CD4-positive, alpha-beta T cell treated with Interleukin-17A for 4 hours (primary cell): ENCODE results near the gene IFRD2.
"Not testable (repeated sequence)": the region's sequence is repeated elsewhere in the genome, so short reads cannot be mapped to it uniquely, and the experiment has no call there.

Experiments used
- DNase-seq: peaks from one replicate; pipeline ENCODE4 v3.0.0-alpha.2; 2020; ENCODE audit warnings: mixed read lengths

Gene IFRD2

GRCh38 chr3:50279255-50280016, 12.8 kb downstream of the IFRD2 start:
- DNase-seq = no peak

GRCh38 chr3:50278880-50279224, 13.4 kb downstream of the IFRD2 start, which contains the start of gene LSMEM2:
Gene LSMEM2 (plus strand): TSS chr3:50279087. CDS start chr3:50279114, 27 bp downstream.
- DNase-seq = no peak

- DNase-seq = no peak
Observed at GRCh38 chr3:50278123-50278879, 13.9 kb downstream of the IFRD2 start.

GRCh38 chr3:50276762-50277101, 15.5 kb downstream of the IFRD2 start:
- no peak for DNase-seq

- DNase-seq = no peak
Observed at GRCh38 chr3:50275996-50276761, 16.1 kb downstream of the IFRD2 start.

- no peak for DNase-seq
Observed at GRCh38 chr3:50275141-50275995, 16.9 kb downstream of the IFRD2 start.

GRCh38 chr3:50274371-50275104, 17.7 kb downstream of the IFRD2 start:
- DNase-seq = peak; percentile 84

- DNase-seq = no peak
Observed at GRCh38 chr3:50273689-50274065, 18.6 kb downstream of the IFRD2 start.

GRCh38 chr3:50272911-50273688, 19.1 kb downstream of the IFRD2 start:
- DNase-seq = peak; percentile 91

GRCh38 chr3:50272538-50272910, 19.7 kb downstream of the IFRD2 start:
- DNase-seq = not testable (repeated sequence)

GRCh38 chr3:50271314-50271936, 20.8 kb downstream of the IFRD2 start:
- no peak for DNase-seq

- no peak for DNase-seq
Observed at GRCh38 chr3:50270422-50271224, 21.6 kb downstream of the IFRD2 start.

GRCh38 chr3:50269977-50270413, 22.2 kb downstream of the IFRD2 start:
- no peak for DNase-seq

GRCh38 chr3:50269460-50269859, 22.8 kb downstream of the IFRD2 start:
- DNase-seq = no peak

- DNase-seq = no peak
Observed at GRCh38 chr3:50268703-50269451, 23.4 kb downstream of the IFRD2 start, which contains the start of gene SEMA3B. Gene SEMA3B (plus strand): TSS chr3:50269147. CDS start chr3:50269241, 94 bp downstream.

- no peak for DNase-seq
Observed at GRCh38 chr3:50268276-50268675, 24.0 kb downstream of the IFRD2 start.

- no peak for DNase-seq
Observed at GRCh38 chr3:50267280-50267913, 24.8 kb downstream of the IFRD2 start.

GRCh38 chr3:50266836-50267235, 25.4 kb downstream of the IFRD2 start:
- DNase-seq = no peak
